ENCODE data around the gene DNAJC5G.
"Not testable (repeated sequence)": the region's sequence is repeated elsewhere in the genome, so short reads cannot be mapped to it uniquely, and the experiment has no call there.

Gene DNAJC5G

GRCh38 chr2:27251766-27252165 lies 23.5 kb upstream of the DNAJC5G start:
- DNase-seq (ENCODE audit: low spot score) = no peak
- FAIRE-seq = no peak

GRCh38 chr2:27255187-27255586 lies 20.0 kb upstream of the DNAJC5G start:
- FAIRE-seq = no peak

GRCh38 chr2:27255660-27256059 lies 19.6 kb upstream of the DNAJC5G start:
- no peak for DNase-seq (ENCODE audit: low spot score)
- FAIRE-seq = no peak

More at GRCh38 chr2:27255187-27255586, 20.0 kb upstream of the DNAJC5G start:
- DNase-seq (ENCODE audit: low spot score) = no peak

GRCh38 chr2:27256855-27257454 lies 18.3 kb upstream of the DNAJC5G start:
- DNase-seq (ENCODE audit: low spot score) (no peak), FAIRE-seq (no peak)

GRCh38 chr2:27258051-27258450 lies 17.2 kb upstream of the DNAJC5G start:
- FAIRE-seq (no peak), DNase-seq (ENCODE audit: low spot score) (no peak)

- no peak for DNase-seq (ENCODE audit: low spot score)
- no peak for FAIRE-seq
These were observed 13.8 kb upstream of the DNAJC5G start for GRCh38 chr2:27261241-27261925.

- DNase-seq (ENCODE audit: low spot score) (no peak), FAIRE-seq (no peak)
These were observed 13.3 kb upstream of the DNAJC5G start for GRCh38 chr2:27261926-27262298.

- no peak for DNase-seq (ENCODE audit: low spot score)
- FAIRE-seq = no peak
These were observed 12.6 kb upstream of the DNAJC5G start, which contains the start of gene SLC30A3 for GRCh38 chr2:27262379-27263286. Gene SLC30A3, minus strand, starts transcription at chr2:27263047. Its CDS starts 141 bp downstream, at chr2:27262906.

GRCh38 chr2:27263287-27264252 lies 11.7 kb upstream of the DNAJC5G start:
- FAIRE-seq (no peak), DNase-seq (ENCODE audit: low spot score) (no peak)

- FAIRE-seq = no peak
These were observed 10.9 kb upstream of the DNAJC5G start for GRCh38 chr2:27264253-27264752.

GRCh38 chr2:27264753-27265535 lies 10.3 kb upstream of the DNAJC5G start:
- FAIRE-seq (no peak), DNase-seq (ENCODE audit: low spot score) (no peak)

More at GRCh38 chr2:27264253-27264752, 10.9 kb upstream of the DNAJC5G start:
- DNase-seq (ENCODE audit: low spot score) = no peak

GRCh38 chr2:27265536-27265870 lies 9.7 kb upstream of the DNAJC5G start:
- DNase-seq (ENCODE audit: low spot score) (no peak), FAIRE-seq (no peak)

GRCh38 chr2:27268296-27268695 lies 6.9 kb upstream of the DNAJC5G start:
- not testable (repeated sequence) for DNase-seq (ENCODE audit: low spot score); FAIRE-seq

- FAIRE-seq (no peak), DNase-seq (ENCODE audit: low spot score) (no peak)
These were observed 5.1 kb upstream of the DNAJC5G start for GRCh38 chr2:27270131-27270530.

GRCh38 chr2:27270670-27271069 lies 4.6 kb upstream of the DNAJC5G start:
- FAIRE-seq = no peak
- no peak for DNase-seq (ENCODE audit: low spot score)

- DNase-seq (ENCODE audit: low spot score) = no peak
These were observed 3.4 kb upstream of the DNAJC5G start for GRCh38 chr2:27271631-27272340.

GRCh38 chr2:27272537-27273522 lies 2.4 kb upstream of the DNAJC5G start:
- DNase-seq (ENCODE audit: low spot score); FAIRE-seq: not testable (repeated sequence)

More at GRCh38 chr2:27271631-27272340, 3.4 kb upstream of the DNAJC5G start:
- FAIRE-seq = no peak

GRCh38 chr2:27278010-27278409 lies 2.8 kb downstream of the DNAJC5G start:
- FAIRE-seq (no peak), DNase-seq (ENCODE audit: low spot score) (no peak)
